ENCODE measurements around the gene GNAZ.

- TF ChIP-seq FOXM1 (IDR thresholded peaks at IDR 0.05; ENCODE audit: borderline replicate concordance, low read depth) (no peak), REST (IDR thresholded peaks at IDR 0.05; ENCODE audit: low read depth) (no peak), TAF1 (IDR thresholded peaks at IDR 0.05; ENCODE audit: low read depth) (no peak), RAD21 (IDR thresholded peaks at IDR 0.05; ENCODE audit: low read depth) (no peak)
Observed at GRCh38 chr22:23145878-23146470, 75.7 kb downstream of the GNAZ start.

Data from Ishikawa (cell line).